Type B pancreatic cell (in vitro differentiated cells): ENCODE data around the gene LRIT1. TPM values are rescaled to one million over a fixed set of nuclear protein-coding genes. Genes with fewer than 3 reads are reported as not detected.
A peak's percentile ranks its signal among the peaks of the same experiment; 100 is the strongest.

Source experiments
- DNase-seq: peaks from one replicate; pipeline ENCODE4 v3.0.0; 2021; ENCODE audit warnings: mixed read lengths; ENCODE audit not compliant: unreplicated experiment; ENCODE audit errors: extremely low spot score
- H3K27ac Mint-ChIP-seq: 2 replicates; pipeline ENCODE4 v1.8.0; 2021; ENCODE audit warnings: mild to moderate bottlenecking, mixed read lengths
- H3K27me3 Mint-ChIP-seq: 2 replicates; pipeline ENCODE4 v1.8.0; 2021; ENCODE audit warnings: mixed read lengths
- H3K36me3 Mint-ChIP-seq: 2 replicates; pipeline ENCODE4 v1.8.0; 2021; ENCODE audit warnings: mixed read lengths
- H3K4me1 Mint-ChIP-seq: one replicate; pipeline ENCODE4 v1.8.0; 2021; ENCODE audit warnings: mixed read lengths; ENCODE audit not compliant: unreplicated experiment
- H3K4me3 Mint-ChIP-seq: 2 replicates; pipeline ENCODE4 v1.8.0; 2021; ENCODE audit warnings: mild to moderate bottlenecking, mixed read lengths
- H3K9me3 Mint-ChIP-seq: 2 replicates; pipeline ENCODE4 v1.8.0; 2021; ENCODE audit warnings: mixed read lengths
- total RNA-seq: library from RNA; stranded (reverse); gene quantifications from 2 replicates; pipeline ENCODE4 v1.2.1, GENCODE V29; 2021; ENCODE audit warnings: low replicate concordance
- TF ChIP-seq, protein P1 (sequence below): fragments of 200-600 bp; sonication (generic); conservative IDR thresholded peaks from 2 replicates; pipeline ENCODE4 v1.5.0; 2021; ENCODE audit warnings: antibody characterized with exemption, mild to moderate bottlenecking

Gene LRIT1
- total RNA-seq, 1 donor from 2014 or later, result not detected

DNA sequence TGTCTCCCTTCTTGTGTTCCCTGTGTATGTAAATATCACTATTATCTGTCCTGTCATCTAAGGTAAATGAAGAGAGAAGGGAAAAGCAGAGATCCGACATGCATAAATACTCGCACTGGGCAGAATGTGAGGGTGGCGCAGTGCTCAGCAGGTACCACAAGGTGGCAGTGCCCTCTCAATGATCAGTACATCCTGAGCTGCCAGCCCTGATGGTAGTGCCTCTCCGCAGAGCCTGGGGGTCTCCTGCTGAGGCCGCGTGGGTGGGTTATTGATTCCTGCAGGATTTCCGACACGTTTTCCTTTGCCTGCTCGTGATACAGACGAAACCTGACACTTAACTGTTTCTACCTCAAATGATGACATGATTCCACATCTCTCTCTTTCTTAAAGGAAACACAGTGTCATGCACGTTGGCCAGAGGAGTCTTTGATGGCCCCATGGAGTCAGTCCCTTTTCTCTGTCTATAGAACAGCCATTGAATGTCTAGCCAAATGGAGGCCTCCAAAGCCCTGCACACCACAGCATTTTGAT is 23.3 kb upstream of the LRIT1 start:
- H3K27ac Mint-ChIP-seq, result no peak overlapping the region
- peaks cover 4% of the 10 kb centered on the region for H3K4me1 Mint-ChIP-seq
- H3K27me3 Mint-ChIP-seq, result peaks cover 47% of the 10 kb centered on the region
- TF ChIP-seq, protein P1, sequence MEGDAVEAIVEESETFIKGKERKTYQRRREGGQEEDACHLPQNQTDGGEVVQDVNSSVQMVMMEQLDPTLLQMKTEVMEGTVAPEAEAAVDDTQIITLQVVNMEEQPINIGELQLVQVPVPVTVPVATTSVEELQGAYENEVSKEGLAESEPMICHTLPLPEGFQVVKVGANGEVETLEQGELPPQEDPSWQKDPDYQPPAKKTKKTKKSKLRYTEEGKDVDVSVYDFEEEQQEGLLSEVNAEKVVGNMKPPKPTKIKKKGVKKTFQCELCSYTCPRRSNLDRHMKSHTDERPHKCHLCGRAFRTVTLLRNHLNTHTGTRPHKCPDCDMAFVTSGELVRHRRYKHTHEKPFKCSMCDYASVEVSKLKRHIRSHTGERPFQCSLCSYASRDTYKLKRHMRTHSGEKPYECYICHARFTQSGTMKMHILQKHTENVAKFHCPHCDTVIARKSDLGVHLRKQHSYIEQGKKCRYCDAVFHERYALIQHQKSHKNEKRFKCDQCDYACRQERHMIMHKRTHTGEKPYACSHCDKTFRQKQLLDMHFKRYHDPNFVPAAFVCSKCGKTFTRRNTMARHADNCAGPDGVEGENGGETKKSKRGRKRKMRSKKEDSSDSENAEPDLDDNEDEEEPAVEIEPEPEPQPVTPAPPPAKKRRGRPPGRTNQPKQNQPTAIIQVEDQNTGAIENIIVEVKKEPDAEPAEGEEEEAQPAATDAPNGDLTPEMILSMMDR, result peak; percentile 95
- no peak for DNase-seq
- H3K9me3 Mint-ChIP-seq, result no peaks in the 10 kb centered on the region
- no peaks in the 10 kb centered on the region for H3K36me3 Mint-ChIP-seq
- H3K4me3 Mint-ChIP-seq, result no peak overlapping the region

DNA sequence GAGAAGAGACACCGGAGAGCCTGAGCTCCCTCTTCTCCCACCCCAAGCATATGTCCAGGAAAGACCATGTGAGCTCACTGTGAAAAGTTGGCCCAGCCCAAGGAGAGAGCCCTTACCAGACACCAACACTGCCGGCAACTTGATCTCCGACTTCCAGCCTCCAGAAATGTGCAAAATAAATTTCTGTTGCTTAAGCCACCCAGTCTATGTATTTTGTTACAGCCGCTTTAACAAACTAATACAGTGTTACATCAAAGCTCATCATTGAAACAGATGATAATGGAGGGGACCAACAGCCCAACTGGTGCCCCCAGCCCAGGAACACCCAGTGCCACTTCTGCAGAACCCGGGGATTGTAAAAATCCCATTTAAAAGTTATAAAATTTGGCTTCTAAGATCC is 22.4 kb upstream of the LRIT1 start:
- DNase-seq, result no peak
- TF ChIP-seq, protein P1, result no peak
- no peak overlapping the region for H3K4me3 Mint-ChIP-seq
- no peak overlapping the region for H3K27ac Mint-ChIP-seq
- H3K36me3 Mint-ChIP-seq, result no peaks in the 10 kb centered on the region
- no peaks in the 10 kb centered on the region for H3K9me3 Mint-ChIP-seq
- peaks cover 4% of the 10 kb centered on the region for H3K4me1 Mint-ChIP-seq
- H3K27me3 Mint-ChIP-seq, result peaks cover 42% of the 10 kb centered on the region

DNA sequence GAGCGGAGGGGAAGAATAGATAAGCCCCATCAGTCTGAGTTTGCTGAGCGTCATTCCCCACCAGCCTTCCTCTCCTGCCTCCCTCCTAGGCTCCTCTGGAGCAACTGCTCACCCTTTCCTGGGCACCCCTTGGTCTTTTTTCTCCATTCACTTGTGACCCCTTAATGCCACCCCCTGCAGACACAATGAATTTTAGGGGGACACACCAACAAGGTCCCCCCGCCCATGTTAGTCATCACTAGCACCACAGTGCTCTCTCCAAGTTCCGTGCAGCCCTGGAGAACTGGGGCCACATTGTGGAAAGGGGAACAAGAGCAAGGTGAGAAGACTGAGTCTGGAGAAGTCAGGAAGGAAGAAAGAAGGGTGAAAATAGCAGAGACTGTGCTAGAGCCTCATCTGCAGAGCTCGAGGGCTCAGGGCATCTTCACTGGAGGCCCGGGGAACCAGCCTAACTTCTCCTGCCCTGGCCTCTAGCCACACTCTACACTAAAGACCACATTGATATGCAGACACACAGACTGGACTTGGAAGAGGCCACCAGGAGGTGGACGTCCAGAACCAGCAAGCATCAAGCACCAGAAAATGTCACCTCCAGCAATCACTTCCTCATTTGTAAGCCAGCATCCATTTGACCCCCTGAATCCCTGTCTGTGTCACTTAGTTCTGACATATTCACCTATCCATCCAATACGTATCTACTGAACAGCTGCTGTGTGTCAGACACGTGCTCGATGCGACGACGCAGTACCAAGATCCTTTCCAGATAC is 21.0 kb upstream of the LRIT1 start:
- Mint-ChIP-seq H3K27ac (no peak overlapping the region), H3K36me3 (no peaks in the 10 kb centered on the region), H3K4me3 (no peak overlapping the region), H3K9me3 (no peaks in the 10 kb centered on the region), H3K27me3 (peaks cover 37% of the 10 kb centered on the region), H3K4me1 (peaks cover 4% of the 10 kb centered on the region)
- DNase-seq, result no peak
- TF ChIP-seq, protein P1, result no peak

DNA sequence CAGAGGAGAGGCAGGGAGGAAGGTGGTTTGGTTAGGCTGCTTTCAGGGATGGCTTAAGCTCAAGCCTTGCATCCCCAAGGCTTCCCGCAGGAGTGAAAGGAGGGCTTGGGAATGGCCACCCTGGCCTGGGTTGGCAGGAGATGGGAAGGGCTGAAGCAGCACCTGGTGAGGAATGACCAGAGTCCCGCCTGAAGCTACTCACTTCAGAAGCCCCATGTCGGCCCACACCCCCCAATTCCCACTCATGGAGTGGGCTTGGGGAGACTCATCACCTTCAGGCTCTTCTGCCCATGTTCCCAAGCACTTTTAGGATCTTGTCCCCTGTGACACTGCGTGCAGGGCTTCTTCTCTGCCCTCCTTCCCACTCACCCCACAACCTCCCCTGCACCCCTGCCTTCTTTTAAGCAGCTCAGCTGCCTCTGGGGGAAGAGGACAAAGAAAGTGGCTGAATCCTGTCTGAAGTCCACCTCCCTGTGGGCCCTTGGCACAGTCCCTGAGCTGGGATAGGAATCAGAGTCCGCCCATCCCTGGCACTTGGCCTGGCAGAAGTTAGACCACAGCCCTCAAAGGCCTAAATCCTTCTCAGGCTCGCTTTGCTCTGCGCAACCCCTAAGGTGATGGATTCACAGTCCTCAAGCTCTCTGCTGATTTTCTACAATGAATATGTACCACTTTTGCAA is 20.0 kb upstream of the LRIT1 start:
- Mint-ChIP-seq H3K36me3 (no peaks in the 10 kb centered on the region), H3K4me1 (peaks cover 4% of the 10 kb centered on the region), H3K27me3 (peaks cover 37% of the 10 kb centered on the region), H3K4me3 (no peak overlapping the region), H3K9me3 (no peaks in the 10 kb centered on the region), H3K27ac (no peak overlapping the region)
- DNase-seq, result peak; percentile 57
- TF ChIP-seq, protein P1, result no peak

DNA sequence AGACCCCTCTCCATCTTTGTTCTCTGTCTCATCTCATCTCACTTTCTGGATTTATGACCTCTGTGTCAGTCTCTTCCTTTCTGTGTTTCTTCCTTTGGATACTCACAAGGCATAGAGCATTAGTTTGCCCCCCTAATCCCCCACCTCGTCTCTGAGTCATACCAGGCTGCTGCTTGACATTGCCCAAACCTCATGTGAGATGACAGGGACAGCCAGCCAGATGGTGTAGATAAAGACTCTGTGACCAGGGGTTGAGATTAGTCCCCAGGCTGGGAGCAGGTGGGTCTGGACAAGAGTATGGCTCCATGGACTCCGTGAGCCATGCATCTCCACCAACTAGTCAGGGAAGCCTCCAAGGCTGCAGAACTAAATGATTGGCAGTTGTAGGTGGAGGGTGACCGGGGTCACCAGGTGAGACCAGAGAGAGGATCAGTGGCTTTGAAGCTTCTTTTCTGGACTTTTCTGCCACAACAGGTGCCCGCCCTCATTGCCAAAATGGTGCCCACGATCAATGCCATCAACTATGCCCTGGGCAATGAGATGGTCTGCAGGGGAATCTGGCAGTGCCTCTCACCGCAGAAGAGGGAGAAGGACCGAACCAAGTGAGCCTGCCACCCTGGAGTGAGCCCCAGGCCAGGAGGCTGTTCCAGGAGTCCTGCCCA is 16.8 kb upstream of the LRIT1 start:
- TF ChIP-seq, protein P1, result no peak
- H3K4me3 Mint-ChIP-seq, result no peak overlapping the region
- no peaks in the 10 kb centered on the region for H3K4me1 Mint-ChIP-seq
- peak; percentile 34 for DNase-seq
- no peaks in the 10 kb centered on the region for H3K36me3 Mint-ChIP-seq
- no peaks in the 10 kb centered on the region for H3K9me3 Mint-ChIP-seq
- H3K27me3 Mint-ChIP-seq, result peaks cover 30% of the 10 kb centered on the region
- H3K27ac Mint-ChIP-seq, result no peak overlapping the region
